ENCODE measurements around the gene ANAPC16. TPM values are rescaled to one million over a fixed set of nuclear protein-coding genes. Genes with fewer than 3 reads are reported as not detected.

ANAPC16 gene
- total and polyA plus RNA-seq, 2 of the 4 experiments (the other 2 are of a cell fraction), result 25.2 to 26.3 TPM

Small RNAs within 50 kb of the gene (microRNA-seq; reads per million reads assigned to microRNA genes)
- gene RF00019 (ENCODE audit: insufficient read depth, insufficient read length) (not detected), gene RF00340 (ENCODE audit: insufficient read depth, insufficient read length) (not detected)

Small RNAs within 50 kb of the gene (small RNA-seq; reads per million reads assigned to genes)
- 0 reads per million in 5 experiments for gene RF00019
- 0 reads per million in 5 experiments for gene RF00340

Other genes with a start within 250 kb of the ANAPC16 start
- not detected in 2 replicates for gene SPOCK2, start 127.5 kb upstream of the ANAPC16 start, total RNA-seq (2012; rRNA removed)
- gene SPOCK2, start 127.5 kb upstream of the ANAPC16 start, polyA plus RNA-seq (2012; rRNA removed), result 0.02 TPM in 1 of 2 replicates, not detected in the other
- 21.0 and 21.9 TPM in 2 replicates for gene ASCC1, start 264 bp downstream of the ANAPC16 start, total RNA-seq (2012; rRNA removed)
- gene ASCC1, start 264 bp downstream of the ANAPC16 start, polyA plus RNA-seq (2012; rRNA removed), result 12.3 and 15.9 TPM in 2 replicates
- gene DDIT4, start 57.9 kb downstream of the ANAPC16 start, total RNA-seq (2012; rRNA removed), result 108 and 110 TPM in 2 replicates
- gene DDIT4, start 57.9 kb downstream of the ANAPC16 start, polyA plus RNA-seq (2012; rRNA removed), result 31.0 and 59.6 TPM in 2 replicates
- 18.3 and 19.2 TPM in 2 replicates for gene DNAJB12, start 138.9 kb downstream of the ANAPC16 start, total RNA-seq (2012; rRNA removed)
- gene DNAJB12, start 138.9 kb downstream of the ANAPC16 start, polyA plus RNA-seq (2012; rRNA removed), result 23.1 and 24.0 TPM in 2 replicates